PC-9 (cell line): ENCODE data around the gene ST3GAL6.

Experiments used
- EZH2 ChIP-seq: fragments of 200-600 bp; sonication (generic); IDR thresholded peaks from 2 replicates; pipeline ENCODE4 v1.8.0; 2017; ENCODE audit warnings: antibody characterized with exemption, low read depth
- TF ChIP-seq, protein P1 (sequence below): fragments of 200-600 bp; sonication (generic); conservative IDR thresholded peaks from 2 replicates; pipeline ENCODE4 v1.6.1; 2017; ENCODE audit warnings: mixed run types, antibody characterized with exemption, mild to moderate bottlenecking, moderate library complexity

DNA sequence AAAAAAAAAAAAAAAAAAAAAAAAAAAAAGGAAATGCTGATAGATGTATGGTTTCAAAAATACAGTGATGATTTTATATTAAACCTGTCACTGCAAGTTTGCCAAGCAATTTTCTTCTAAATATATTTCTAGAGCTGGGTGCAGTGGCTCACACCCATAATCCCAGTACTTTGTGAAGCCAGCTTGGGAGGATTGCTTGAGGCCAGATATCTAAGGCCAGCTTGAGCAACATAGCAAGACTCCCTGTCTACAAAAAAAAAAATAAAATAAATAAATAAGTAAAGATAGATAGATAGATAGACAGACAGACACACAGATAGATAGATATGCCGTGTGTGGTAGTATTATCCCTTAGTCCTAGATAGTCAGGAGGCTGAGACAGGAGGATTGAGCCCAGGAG, 41.4 kb upstream of the ST3GAL6 start:
- TF ChIP-seq, protein P1, sequence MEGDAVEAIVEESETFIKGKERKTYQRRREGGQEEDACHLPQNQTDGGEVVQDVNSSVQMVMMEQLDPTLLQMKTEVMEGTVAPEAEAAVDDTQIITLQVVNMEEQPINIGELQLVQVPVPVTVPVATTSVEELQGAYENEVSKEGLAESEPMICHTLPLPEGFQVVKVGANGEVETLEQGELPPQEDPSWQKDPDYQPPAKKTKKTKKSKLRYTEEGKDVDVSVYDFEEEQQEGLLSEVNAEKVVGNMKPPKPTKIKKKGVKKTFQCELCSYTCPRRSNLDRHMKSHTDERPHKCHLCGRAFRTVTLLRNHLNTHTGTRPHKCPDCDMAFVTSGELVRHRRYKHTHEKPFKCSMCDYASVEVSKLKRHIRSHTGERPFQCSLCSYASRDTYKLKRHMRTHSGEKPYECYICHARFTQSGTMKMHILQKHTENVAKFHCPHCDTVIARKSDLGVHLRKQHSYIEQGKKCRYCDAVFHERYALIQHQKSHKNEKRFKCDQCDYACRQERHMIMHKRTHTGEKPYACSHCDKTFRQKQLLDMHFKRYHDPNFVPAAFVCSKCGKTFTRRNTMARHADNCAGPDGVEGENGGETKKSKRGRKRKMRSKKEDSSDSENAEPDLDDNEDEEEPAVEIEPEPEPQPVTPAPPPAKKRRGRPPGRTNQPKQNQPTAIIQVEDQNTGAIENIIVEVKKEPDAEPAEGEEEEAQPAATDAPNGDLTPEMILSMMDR = no peak
- TF ChIP-seq EZH2 = no peak
